DOHH2 (cell line): ENCODE data around the gene DLK1.

ENCODE experiments used
- H3F3A ChIP-seq: fragments of 200-600 bp; sonication (generic), shearing (Covaris generic); 2 replicates; pipeline ENCODE4 v1.6.0; 2016; ENCODE audit warnings: antibody characterized with exemption, mild to moderate bottlenecking; ENCODE audit not compliant: control insufficient read depth, insufficient read depth
- H3K27ac ChIP-seq: fragments of 200-600 bp; sonication (generic); 2 replicates; pipeline ENCODE4 v1.5.1; 2014; ENCODE audit warnings: low read depth, mild to moderate bottlenecking, low read length, moderate library complexity
- H3K27me3 ChIP-seq: fragments of 200-600 bp; sonication (generic); 2 replicates; pipeline ENCODE4 v1.6.1; 2014; ENCODE audit warnings: mild to moderate bottlenecking, low read length, mixed read lengths; ENCODE audit not compliant: control insufficient read depth
- H3K36me3 ChIP-seq: fragments of 200-600 bp; sonication (generic); 2 replicates; pipeline ENCODE4 v1.6.1; 2014; ENCODE audit warnings: mild to moderate bottlenecking, low read length, moderate library complexity, mixed read lengths; ENCODE audit not compliant: control insufficient read depth
- H3K4me1 ChIP-seq: fragments of 200-600 bp; sonication (generic); 2 replicates; pipeline ENCODE4 v1.6.1; 2014; ENCODE audit warnings: mild to moderate bottlenecking, low read length, mixed read lengths; ENCODE audit not compliant: control insufficient read depth
- H3K4me2 ChIP-seq: fragments of 200-600 bp; sonication (generic); 2 replicates; pipeline ENCODE4 v1.6.0; 2014; ENCODE audit warnings: mild to moderate bottlenecking, low read length, moderate library complexity
- H3K4me3 ChIP-seq: fragments of 200-600 bp; sonication (generic); 2 replicates; pipeline ENCODE4 v1.5.1; 2014; ENCODE audit warnings: mild to moderate bottlenecking, low read length, mixed read lengths
- H3K79me2 ChIP-seq: fragments of 200-600 bp; sonication (generic); 2 replicates; pipeline ENCODE4 v1.6.1; 2014; ENCODE audit warnings: mild to moderate bottlenecking, low read length, mixed read lengths; ENCODE audit not compliant: control insufficient read depth
- H3K9me2 ChIP-seq: fragments of 200-600 bp; sonication (generic); replicated peaks from 2 replicates; pipeline ENCODE4 v1.6.1; 2014; ENCODE audit warnings: mild to moderate bottlenecking, low read length, mixed read lengths; ENCODE audit not compliant: control insufficient read depth
- H3K9me3 ChIP-seq: fragments of 200-600 bp; sonication (generic); 2 replicates; pipeline ENCODE4 v1.6.1; 2014; ENCODE audit warnings: antibody characterized with exemption, low read length, mixed read lengths; ENCODE audit not compliant: control insufficient read depth, insufficient read depth
- H4K20me1 ChIP-seq: fragments of 200-600 bp; sonication (generic); 2 replicates; pipeline ENCODE4 v1.6.0; 2014; ENCODE audit warnings: low read depth, mild to moderate bottlenecking, antibody characterized with exemption, low read length, moderate library complexity; ENCODE audit not compliant: control insufficient read depth, insufficient read depth
- EZH2phosphoT487 ChIP-seq: fragments of 200-600 bp; sonication (generic); IDR thresholded peaks from 2 replicates; pipeline ENCODE4 v1.6.1; 2017; ENCODE audit warnings: borderline replicate concordance, mild to moderate bottlenecking, antibody characterized with exemption, low read length, moderate library complexity, mixed read lengths
- TF ChIP-seq, protein P1 (sequence below): fragments of 200-600 bp; sonication (generic); IDR thresholded peaks from one replicate; pipeline ENCODE4 v1.5.1; 2014; ENCODE audit warnings: antibody characterized with exemption, mild to moderate bottlenecking, low read depth, low read length; ENCODE audit not compliant: poor library complexity, severe bottlenecking

DLK1 gene

DNA sequence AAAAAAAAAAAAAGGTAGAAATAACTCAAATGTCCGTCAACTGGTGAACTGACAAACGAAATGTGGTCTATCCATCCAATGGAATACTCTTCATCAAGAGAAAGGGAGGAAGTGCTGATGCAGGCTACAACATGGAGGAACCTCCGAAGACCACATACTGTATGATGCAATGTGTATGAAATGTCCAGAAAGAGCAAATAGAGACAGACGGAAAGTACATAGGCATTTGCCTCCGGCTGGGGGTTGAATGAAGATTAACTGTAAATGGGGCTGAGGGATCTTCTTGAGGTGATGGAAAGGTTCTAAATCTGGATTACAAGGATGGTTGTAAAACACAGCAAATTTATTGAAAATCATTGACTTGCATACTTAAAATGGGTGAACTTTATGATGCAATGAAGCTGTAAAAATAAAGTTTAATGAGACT, 35.4 kb downstream of the DLK1 start:
- Histone ChIP-seq H3K9me2 (no peaks in the 10 kb centered on the region), H3K4me1 (no peaks in the 10 kb centered on the region), H3K27me3 (no peaks in the 10 kb centered on the region), H3K4me2 (no peak overlapping the region), H3K9me3 (no peaks in the 10 kb centered on the region), H3F3A (no peaks in the 10 kb centered on the region), H3K27ac (no peak overlapping the region), H4K20me1 (no peaks in the 10 kb centered on the region), H3K79me2 (no peaks in the 10 kb centered on the region), H3K4me3 (no peak overlapping the region), H3K36me3 (no peaks in the 10 kb centered on the region)
- TF ChIP-seq EZH2phosphoT487, result no peak
- TF ChIP-seq, protein P1, sequence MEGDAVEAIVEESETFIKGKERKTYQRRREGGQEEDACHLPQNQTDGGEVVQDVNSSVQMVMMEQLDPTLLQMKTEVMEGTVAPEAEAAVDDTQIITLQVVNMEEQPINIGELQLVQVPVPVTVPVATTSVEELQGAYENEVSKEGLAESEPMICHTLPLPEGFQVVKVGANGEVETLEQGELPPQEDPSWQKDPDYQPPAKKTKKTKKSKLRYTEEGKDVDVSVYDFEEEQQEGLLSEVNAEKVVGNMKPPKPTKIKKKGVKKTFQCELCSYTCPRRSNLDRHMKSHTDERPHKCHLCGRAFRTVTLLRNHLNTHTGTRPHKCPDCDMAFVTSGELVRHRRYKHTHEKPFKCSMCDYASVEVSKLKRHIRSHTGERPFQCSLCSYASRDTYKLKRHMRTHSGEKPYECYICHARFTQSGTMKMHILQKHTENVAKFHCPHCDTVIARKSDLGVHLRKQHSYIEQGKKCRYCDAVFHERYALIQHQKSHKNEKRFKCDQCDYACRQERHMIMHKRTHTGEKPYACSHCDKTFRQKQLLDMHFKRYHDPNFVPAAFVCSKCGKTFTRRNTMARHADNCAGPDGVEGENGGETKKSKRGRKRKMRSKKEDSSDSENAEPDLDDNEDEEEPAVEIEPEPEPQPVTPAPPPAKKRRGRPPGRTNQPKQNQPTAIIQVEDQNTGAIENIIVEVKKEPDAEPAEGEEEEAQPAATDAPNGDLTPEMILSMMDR, result no peak

DNA sequence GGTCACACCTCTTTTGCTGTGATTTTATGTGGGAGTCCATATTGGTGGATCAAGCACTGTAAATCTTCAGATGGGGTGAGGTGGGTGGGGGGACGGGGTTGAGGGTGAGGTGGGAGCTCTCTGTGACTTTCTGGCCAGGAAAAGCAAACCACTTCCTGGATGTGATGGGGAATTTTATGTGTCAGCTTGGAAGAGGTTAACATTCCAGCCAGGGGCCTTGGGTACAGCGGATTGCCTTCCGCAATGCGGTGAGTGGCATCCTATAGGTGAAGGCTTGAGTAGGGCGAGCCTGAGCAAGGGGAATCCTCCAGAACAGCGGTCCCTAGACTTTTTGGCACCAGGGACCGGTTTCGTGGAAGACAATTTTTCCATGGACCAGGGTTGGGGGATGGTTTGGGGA, 36.2 kb downstream of the DLK1 start:
- Histone ChIP-seq H3K4me1 (no peaks in the 10 kb centered on the region), H3K27ac (no peak overlapping the region), H3K36me3 (no peaks in the 10 kb centered on the region), H3K27me3 (no peaks in the 10 kb centered on the region), H3K9me2 (no peaks in the 10 kb centered on the region), H3K4me2 (no peak overlapping the region), H4K20me1 (no peaks in the 10 kb centered on the region; the same call in 1 of the 2 replicates), H3K4me3 (no peak overlapping the region), H3K9me3 (no peaks in the 10 kb centered on the region), H3K79me2 (no peaks in the 10 kb centered on the region), H3F3A (no peaks in the 10 kb centered on the region)
- TF ChIP-seq, protein P1, result no peak
- no peak for TF ChIP-seq EZH2phosphoT487

DNA sequence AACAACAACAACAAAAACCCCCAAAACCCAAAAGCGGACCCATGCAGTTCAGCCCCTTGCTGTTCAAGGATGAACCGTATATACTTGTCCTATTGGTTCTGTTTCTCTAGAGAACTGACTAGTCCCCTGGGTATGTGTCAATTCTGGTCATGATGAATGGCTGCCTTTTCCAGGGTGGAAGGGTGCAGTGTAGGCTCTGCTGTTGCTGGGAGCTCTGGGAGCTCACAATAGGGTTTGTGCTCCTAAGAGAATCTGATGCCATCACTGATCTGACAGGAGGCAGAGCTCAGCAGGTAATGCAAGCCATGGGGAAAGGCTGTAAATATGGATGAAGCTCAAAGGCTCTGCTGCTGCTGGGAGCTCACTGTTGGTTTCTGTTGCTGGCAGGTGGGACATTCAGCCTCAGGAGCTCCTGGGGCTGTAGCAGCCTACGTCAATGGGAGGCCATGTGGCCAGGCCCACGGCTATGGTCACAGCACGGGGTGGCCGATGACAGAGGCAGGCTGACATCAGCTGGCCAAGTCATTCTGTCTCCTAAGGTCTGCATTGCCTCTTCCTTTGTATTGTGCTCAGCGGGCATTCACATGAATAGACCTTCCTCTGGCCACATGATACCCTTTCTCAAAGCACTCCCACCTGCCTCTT, 37.9 kb downstream of the DLK1 start:
- Histone ChIP-seq H3F3A (no peaks in the 10 kb centered on the region), H4K20me1 (no peaks in the 10 kb centered on the region; the same call in 1 of the 2 replicates), H3K9me3 (no peaks in the 10 kb centered on the region), H3K36me3 (no peaks in the 10 kb centered on the region), H3K27ac (no peak overlapping the region), H3K27me3 (no peaks in the 10 kb centered on the region), H3K4me1 (no peaks in the 10 kb centered on the region), H3K4me2 (no peak overlapping the region), H3K79me2 (no peaks in the 10 kb centered on the region), H3K9me2 (no peaks in the 10 kb centered on the region), H3K4me3 (no peak overlapping the region)
- TF ChIP-seq, protein P1, result no peak
- no peak for TF ChIP-seq EZH2phosphoT487
